Hepatocyte (in vitro differentiated cells): Measurements from ENCODE around the gene ZBTB8OS.

ENCODE experiments used
- CTCF ChIP-seq: fragments of 200-600 bp; sonication (generic); IDR thresholded peaks from 2 replicates; pipeline ENCODE4 v1.5.1; 2016; ENCODE audit warnings: antibody characterized with exemption, mild to moderate bottlenecking; ENCODE audit not compliant: poor library complexity
- EZH2 ChIP-seq: fragments of 200-600 bp; sonication (generic); IDR thresholded peaks from 2 replicates; pipeline ENCODE4 v1.6.1; 2016; ENCODE audit warnings: antibody characterized with exemption, mild to moderate bottlenecking, borderline replicate concordance
- EZH2phosphoT487 ChIP-seq: fragments of 200-600 bp; sonication (generic); IDR thresholded peaks from one replicate; pipeline ENCODE4 v1.6.1; 2018; ENCODE audit warnings: antibody characterized with exemption, mild to moderate bottlenecking, low read depth, moderate library complexity; ENCODE audit not compliant: unreplicated experiment, severe bottlenecking

GRCh38 chr1:32618673-32619221, 31.6 kb downstream of the ZBTB8OS start:
- TF ChIP-seq CTCF (no peak), EZH2phosphoT487 (no peak), EZH2 (no peak)
